HG03354 (cell line): ENCODE measurements around the gene CCL13.
"Not testable (repeated sequence)": the region's sequence is repeated elsewhere in the genome, so short reads cannot be mapped to it uniquely, and the experiment has no call there.

Experiments used
- ATAC-seq: cut with Tn5 transposase; IDR thresholded peaks from one replicate; pipeline ENCODE4 v1.9.1; 2021; ENCODE audit warnings: mild to moderate bottlenecking; ENCODE audit not compliant: unreplicated experiment, poor library complexity, severe bottlenecking

Gene CCL13

DNA sequence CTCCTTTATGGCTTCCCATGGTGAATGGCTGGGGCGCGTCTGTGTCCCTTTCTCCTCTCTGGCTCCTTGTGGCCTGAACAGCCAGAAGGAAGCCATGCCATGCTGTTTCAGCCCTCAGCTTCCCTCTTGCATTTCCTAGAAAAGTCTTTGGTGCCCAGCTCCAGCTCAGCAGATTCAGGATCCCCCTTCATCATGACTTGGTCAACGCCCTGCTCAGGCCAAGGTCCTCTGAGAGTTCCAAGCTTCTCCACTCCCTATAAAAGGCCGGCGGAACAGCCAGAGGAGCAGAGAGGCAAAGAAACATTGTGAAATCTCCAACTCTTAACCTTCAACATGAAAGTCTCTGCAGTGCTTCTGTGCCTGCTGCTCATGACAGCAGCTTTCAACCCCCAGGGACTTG is at the start of gene CCL13:
TSS of gene CCL13 (plus strand) at position 287 of the 400 bp plus-strand sequence. CDS start at position 334, 47 bp downstream.
- no peak for ATAC-seq

DNA sequence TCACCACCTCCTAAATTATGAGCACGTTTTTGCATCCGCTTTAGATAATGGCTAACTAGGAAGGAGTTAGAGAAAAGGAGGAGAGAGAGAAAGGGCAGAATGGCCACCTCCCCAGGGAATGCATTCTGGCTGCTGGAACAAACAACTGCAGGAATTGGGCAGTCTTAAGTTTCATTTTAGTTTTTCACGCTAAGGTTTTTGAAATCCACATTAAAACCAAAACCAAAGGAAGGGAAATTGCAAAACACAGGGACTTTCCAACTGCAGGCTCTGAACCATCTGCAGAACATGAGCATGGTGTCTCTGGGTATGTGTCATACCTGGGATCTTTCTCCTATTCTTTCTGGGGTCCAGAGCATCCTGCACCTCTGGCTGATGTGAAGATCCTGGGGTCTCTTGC is 49.2 kb upstream of the CCL13 start:
- no peak for ATAC-seq

DNA sequence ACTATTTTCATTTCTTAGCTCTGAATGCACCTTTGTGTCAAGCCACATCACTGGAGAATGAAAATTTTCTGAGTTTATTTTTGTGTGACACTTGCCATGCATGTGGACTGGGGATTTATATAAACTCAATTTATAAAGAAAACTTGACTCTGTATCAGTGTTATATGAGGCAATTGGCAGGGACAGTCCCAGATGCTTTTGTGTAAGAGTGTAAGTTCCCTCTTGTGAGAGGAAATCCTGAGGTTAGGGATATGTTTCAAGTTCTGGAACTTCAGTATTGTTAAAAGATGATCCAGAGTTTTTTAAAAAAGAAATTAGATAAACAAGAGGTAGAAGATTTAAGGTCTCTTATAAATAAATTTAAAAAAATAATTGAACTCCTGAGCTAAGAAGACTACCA is 47.9 kb upstream of the CCL13 start:
- no peak for ATAC-seq

DNA sequence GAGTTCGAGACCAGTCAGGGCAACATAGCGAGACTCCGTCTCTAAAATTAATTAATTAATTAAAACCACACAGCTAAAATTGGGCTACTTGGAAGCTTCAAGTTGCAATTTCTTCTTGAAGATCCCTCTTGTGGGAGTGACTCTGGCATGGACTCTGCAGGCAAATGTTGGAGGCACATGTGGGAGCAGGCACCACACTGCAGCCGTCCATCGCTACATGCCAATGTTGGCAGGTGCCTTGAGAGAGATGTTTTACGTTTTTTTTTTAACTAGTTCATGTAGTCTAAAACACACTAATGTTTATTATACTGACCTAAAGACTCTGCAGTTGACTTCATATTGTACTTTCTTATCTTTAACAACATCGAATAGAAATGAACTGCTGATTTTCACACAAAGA is 45.0 kb upstream of the CCL13 start:
- ATAC-seq, result no peak

DNA sequence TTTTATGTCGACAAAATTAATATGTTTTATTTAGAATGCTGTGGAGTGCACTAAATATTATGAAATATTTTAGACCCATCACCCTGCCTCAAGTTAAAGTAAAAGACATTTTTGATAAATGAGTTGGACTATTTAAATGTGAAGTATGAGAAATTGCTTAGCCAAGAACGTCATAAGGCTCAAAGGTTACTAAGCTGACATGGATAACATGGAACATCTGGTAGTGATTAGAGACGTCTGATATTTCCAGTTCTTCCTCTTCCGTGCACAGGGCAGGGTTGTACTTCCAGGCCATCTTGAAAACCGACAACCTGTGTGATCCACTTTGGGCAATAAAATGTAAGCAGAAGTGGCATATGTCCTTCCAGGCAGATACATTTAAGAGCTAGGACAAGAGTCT is 44.2 kb upstream of the CCL13 start:
- ATAC-seq, result no peak

DNA sequence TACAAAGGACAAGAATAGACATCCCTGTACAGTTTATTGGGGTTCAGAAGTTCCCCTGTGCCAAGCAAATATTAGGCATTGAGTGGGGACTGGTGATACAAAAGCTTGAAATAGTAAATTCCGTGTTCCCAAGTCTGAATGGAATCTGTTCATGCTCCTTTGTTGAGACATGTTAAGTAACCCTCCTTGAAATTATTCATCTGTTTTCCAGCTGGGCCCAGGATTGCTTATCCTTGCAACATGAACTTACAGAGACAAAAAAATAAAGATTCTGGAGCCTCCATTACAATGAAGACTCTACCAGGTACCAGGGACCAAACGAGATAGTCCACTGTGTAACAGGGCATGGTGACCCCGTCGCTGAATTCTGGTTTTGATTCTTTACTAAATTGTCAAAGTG is 43.1 kb upstream of the CCL13 start:
- no peak for ATAC-seq

DNA sequence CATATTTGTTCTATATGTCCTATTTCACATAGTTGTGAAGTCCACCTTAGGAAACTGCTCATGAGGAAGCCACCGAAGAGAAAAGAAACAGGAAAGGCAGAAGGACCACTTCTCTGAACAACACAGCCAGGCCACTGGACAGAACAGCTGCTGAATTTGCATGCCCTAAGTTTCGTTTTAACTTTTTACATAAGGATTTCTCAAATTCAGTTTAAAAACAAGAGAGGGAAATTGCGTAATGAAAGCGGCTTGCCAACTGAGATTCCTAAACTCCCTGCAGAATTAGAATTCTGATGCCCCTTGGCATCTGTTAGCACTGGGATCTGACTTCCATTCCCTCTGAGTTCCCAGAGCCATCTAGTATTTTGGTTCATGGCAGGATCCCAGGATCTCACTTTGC is 42.0 kb upstream of the CCL13 start:
- no peak for ATAC-seq

DNA sequence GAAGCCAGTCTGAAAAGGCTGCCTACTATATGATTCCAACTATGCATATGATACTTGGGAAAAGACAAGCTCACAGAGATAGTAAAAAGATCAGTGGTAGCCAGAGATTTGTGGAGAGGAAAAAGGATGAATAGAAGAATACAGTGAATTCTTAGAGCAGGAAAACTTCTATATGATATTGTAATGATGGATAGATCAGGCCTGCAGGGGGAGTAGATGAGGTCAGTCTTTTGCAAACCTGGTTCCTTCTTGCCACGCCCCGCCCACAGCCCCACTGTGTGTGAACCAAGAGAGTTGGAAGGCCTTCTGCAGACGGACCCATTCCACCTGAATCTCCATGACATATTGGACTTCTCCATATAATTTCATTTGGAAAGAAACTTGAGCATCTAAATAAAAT is 37.8 kb upstream of the CCL13 start:
- no peak for ATAC-seq

DNA sequence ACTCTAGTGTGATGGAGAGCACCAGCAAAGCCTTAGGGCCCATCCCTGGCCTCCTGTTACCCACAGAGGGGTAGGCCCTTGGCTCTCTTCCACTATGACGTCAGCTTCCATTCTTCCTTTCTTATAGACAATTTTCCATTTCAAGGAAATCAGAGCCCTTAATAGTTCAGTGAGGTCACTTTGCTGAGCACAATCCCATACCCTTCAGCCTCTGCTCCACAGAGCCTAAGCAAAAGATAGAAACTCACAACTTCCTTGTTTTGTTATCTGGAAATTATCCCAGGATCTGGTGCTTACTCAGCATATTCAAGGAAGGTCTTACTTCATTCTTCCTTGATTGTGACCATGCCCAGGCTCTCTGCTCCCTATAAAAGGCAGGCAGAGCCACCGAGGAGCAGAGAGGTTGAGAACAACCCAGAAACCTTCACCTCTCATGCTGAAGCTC is 37.2 kb upstream of the CCL13 start, which contains the start of gene CCL8:
TSS of gene CCL8 (plus strand) at position 397 of the 445 bp plus-strand sequence. CDS start 67 bp downstream, outside the sequence.
- no peak for ATAC-seq

DNA sequence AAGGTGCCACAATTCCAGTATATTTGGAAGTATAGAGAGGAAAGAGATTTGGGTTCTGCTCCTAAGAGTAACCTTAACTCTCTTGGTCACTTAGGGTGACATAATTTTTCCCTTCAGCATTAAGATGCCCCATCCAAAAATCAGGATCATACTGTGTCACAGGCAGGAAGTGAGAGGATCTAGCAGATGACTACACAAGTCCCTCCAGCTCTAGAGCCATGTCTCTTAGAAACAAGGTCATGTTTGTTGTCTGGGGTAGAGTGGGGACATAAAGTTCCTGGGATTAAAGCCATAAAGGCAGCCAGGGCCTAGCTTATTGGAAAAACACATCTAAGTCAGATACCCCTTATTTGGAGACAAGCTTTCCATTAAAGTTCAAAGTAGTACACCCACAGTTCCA is 34.3 kb upstream of the CCL13 start:
- ATAC-seq, result no peak

DNA sequence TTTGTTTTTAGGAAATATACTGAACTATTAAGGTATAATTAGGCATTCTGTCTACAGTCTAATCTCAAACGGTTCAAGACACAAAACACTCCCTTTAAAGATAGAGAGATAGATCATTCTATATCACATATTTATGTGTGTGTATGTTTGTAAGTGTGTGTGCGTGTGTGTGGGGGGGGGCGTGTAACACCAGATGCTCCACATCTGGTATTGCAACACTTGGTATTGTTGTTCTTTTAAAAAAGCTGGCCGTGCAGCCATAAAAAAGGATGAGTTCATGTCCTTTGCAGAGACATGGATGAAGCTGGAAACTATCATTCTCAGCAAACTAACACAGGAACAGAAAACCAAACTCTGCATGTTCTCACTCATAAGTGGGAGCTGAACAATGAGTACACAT is 28.7 kb upstream of the CCL13 start:
- not testable (repeated sequence) for ATAC-seq

DNA sequence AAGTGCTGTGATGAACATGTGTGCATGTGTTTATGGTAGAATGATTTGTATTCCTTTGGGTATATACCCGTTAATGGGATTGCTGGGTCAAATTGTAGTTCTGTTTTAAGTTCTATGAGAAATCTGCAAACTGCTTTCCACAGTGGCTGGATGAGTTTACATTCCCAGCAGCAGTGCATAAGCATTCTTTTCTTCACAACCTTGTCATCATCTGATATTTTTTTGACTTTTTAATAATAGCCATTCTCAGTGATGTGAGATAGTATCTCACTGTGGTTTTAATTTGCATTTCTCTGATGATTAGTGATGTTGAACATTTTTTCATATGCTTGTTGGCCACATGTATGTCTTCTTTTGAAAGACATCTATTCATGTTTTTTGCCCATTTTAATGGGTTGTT is 18.6 kb upstream of the CCL13 start:
- no peak for ATAC-seq

DNA sequence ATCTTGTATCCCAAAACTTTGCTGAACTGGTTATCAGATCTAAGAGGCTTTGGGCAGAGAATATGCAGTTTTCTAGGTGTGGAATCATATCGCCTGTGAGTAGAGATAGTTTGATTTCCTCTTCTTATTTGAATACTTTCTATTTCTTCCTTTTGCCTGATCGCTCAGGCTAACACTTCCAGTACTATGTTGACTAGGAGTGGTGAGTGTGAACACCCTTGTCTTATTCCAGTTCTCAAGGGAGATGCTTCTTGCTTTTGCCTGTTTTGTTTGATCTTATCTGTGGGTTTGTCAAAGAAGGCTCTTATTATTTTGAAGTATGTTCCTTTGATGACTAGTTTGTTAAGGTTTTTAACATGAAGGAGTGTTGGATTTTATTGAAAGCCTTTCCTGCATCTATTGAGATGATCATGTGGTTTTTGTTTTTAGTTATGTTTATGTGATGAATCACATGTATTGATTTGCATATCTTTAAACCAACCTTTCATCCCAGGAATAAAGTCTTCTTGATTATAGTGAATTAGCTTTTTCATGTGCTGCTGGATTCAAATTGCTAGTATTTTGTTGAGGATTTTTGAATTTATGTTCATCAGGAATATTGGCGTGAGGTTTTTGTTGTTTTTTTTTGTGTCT is 17.0 kb upstream of the CCL13 start:
- ATAC-seq, result no peak

DNA sequence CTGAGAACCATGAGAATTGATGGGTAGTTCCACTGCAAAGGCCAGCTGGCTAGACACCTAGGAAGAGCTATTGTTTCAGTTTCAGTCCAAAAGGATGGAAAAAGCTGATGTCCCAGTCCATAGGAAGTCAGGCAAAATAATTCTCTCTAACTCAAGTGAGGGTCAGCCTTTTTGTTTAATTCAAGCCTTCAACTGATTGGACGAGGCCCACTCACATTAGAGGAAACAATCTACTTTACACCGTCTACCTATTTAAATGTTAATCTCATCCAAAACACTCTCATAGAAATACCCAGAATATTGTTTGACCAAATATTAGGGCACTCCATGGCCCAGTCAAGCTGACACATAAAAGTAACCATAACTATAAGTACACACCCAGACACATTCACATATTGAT is 14.4 kb upstream of the CCL13 start:
- no peak for ATAC-seq

DNA sequence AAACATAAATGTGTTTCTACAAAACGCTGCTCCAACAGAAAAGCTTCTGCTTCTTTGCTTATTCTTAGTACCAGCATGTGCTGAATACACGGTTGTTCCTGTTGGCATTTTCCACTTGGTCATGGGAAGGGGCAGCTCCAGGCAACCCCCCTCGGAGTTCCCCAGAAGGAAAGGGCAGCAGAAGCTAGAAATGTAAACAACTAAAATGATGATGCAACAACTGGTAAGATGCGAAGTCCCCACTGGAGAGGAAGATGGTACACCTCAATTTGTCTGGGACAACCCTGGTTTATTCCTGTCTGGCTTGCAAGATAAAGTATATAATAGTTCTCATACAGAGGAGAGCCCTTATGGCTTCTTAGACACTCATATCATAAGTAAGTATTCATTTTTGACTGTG is 9.2 kb upstream of the CCL13 start:
- no peak for ATAC-seq

DNA sequence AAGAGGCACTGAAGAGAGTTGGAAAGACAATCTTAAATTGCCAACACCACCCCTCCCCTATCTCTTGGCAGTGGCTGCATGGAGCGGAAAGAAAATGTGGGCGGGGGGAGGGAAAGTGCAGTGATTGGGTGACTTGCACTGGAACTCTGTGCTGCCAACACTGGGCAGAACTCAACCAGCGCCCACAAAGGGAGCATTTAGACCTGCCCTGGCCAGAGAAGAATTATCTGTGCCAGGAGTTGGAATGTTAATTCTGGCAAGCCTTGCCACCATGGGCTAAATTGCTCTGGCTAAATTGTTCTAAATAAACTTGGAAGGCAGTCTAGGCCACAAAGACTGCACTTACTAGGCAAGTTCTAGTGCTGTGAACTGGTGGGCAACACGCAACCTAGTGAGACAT is 6.5 kb upstream of the CCL13 start:
- no peak for ATAC-seq

DNA sequence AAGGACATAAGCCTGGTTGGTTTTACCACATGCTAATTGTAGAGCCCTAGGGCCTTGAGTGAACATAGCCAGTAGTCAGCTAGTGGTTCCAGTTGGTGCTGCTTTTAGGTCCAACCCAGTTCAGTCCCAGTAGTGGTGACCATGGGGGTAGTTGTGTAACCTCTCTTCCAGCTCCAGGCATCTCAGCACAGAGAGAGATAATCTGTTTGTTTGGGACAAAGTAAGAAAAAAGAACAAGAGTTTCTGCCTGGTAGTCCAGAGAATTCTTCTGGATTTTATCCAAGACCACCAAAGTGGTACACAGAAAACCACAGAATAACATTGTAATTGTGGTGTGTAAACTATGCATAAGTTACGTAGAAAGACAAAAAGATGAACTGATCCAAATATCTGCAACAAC is 5.2 kb upstream of the CCL13 start:
- ATAC-seq, result no peak

DNA sequence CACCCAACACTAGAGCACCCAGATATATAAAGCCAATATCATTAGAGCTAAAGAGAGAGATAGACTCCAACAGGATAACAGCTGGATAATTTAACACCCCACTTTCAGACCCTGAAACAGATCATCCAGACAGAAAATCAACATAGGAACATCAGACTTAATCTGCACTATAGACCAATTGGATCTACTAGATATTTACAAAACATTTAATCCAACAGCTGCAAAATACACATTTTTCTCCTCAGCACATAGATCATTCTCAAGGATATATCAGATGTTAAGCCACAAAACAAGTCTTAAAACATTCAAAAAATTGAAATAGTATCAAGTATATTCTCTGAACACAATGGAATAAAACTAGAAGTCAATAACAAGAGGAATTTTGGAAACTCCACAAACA is 4.1 kb upstream of the CCL13 start:
- no peak for ATAC-seq

DNA sequence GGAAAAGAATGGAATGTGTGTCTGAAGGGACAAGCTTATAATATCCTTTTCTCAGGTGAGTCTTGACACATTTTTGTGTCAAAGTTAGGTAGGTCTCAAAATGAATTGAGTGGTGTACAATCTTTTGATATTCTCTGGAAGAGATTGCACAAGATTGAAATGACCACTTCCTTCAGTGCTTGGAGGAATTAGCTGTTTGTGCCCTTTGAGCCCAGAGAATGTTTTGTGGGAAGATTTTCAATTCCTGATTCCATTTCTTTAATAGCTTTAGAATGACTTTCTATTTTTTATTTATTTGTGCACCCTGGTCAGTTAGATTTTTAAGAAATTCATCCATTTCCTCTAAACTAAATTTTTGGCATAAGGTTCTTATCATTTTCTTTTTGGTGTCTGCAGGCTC is 1.6 kb upstream of the CCL13 start:
- ATAC-seq, result no peak

DNA sequence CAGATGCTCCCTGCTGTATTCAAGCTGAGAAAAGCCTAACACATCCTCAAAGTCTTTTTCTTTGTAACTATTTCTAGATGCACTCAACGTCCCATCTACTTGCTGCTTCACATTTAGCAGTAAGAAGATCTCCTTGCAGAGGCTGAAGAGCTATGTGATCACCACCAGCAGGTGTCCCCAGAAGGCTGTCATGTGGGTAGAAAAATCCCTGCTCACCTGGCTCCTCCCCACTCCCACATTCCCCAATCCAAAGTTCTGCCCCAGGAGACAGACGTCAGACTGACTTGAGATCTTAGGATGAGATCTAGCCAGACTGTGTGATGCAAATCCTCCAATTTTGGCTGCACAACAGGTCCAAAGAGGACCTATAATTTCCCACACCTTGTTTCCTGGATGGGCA is 1.1 kb downstream of the CCL13 start:
- ATAC-seq, result no peak

DNA sequence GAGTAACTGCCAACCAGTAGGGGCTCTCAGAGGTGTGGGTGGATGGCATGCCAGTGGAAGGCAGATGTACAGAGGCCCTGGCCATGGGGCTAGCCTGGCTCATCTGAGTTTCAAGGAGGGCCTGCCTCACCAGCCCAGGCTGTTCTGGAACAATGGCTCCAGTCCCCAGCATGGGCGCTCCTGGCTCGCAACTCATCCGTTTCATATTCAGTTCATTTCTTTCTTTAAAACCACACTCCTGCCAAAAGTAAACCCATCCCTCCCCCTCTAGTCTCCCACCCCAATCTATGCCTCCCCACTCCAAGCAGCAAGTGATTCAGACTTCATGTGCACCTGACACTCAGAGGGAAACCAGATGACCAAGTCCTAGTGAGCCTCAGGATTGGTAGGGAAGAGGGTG is 2.4 kb downstream of the CCL13 start:
- no peak for ATAC-seq

DNA sequence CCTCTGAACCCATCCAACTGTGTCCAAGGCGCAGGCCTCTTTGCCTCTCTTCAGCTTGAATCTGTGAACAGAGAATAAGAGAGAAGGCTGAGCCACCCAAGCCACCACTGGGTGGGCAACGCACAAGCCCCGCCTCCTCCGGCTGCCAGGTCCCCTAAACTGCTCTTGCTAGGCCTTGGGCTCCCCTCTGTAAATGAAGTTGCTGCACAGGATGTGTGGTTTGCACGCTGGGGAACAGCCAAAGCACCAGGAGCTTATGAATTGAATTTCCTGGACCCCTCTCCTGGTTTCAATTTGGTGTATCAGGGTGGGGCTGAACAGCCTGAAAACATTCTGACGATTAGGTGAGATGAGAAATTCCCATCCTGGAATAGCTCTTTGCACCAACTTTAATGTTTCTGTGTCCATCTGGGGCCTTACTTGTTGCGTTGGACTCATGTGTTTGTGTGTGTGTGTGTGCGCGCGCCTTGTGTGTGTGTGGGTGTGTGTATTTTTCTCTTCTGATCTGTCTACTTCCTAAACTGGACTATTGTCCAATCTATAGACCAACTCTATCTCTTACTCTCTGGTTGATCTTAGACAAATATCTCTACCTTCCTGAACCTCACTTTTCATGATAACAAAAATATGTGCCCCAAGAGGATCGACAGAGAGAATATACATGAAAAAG is 4.5 kb downstream of the CCL13 start:
- ATAC-seq, result no peak
